SK-N-MC (cell line): ENCODE measurements around the gene SNX3.
"Not testable (repeated sequence)": the region's sequence is repeated elsewhere in the genome, so short reads cannot be mapped to it uniquely, and the experiment has no call there.

ENCODE experiments used
- DNase-seq: peaks from one replicate; pipeline ENCODE4 v3.0.0-alpha.2; 2011; ENCODE audit warnings: low read depth, low spot score
- H3K27ac ChIP-seq: fragments of 200-600 bp; sonication (generic); 2 replicates; pipeline ENCODE4 v1.5.1; 2016; ENCODE audit warnings: mixed run types
- H3K36me3 ChIP-seq: fragments of 200-600 bp; sonication (generic); 2 replicates; pipeline ENCODE4 v1.6.1; 2017; ENCODE audit warnings: antibody characterized with exemption, low read length, mixed read lengths; ENCODE audit not compliant: insufficient read depth
- H3K4me3 ChIP-seq: fragments of 200-600 bp; sonication (generic); 2 replicates; pipeline ENCODE4 v1.5.1; 2016
- H3K9ac ChIP-seq: fragments of 200-600 bp; sonication (generic); 2 replicates; pipeline ENCODE4 v1.8.0; 2017; ENCODE audit warnings: mixed run types, mixed read lengths; ENCODE audit not compliant: insufficient read length
- H3K9me3 ChIP-seq: fragments of 200-600 bp; sonication (generic); 2 replicates; pipeline ENCODE4 v1.6.1; 2017; ENCODE audit warnings: low read depth, mild to moderate bottlenecking, antibody characterized with exemption, low read length, moderate library complexity, mixed read lengths
- EZH2 ChIP-seq: fragments of 200-600 bp; sonication (generic); IDR thresholded peaks from one replicate; pipeline ENCODE4 v1.6.1; 2017; ENCODE audit warnings: antibody characterized with exemption
- FOXP2 ChIP-seq: optimal IDR thresholded peaks from 2 replicates; pipeline ENCODE3; 2011; ENCODE audit warnings: mild to moderate bottlenecking, moderate library complexity; ENCODE audit not compliant: insufficient read depth; ENCODE audit errors: extremely low read length, control extremely low read depth
- POLR2AphosphoS5 ChIP-seq: IDR thresholded peaks from 2 replicates; pipeline ENCODE4 v1.6.1; 2012; ENCODE audit warnings: mild to moderate bottlenecking, low read depth, low read length, borderline replicate concordance

The SNX3 gene

DNA sequence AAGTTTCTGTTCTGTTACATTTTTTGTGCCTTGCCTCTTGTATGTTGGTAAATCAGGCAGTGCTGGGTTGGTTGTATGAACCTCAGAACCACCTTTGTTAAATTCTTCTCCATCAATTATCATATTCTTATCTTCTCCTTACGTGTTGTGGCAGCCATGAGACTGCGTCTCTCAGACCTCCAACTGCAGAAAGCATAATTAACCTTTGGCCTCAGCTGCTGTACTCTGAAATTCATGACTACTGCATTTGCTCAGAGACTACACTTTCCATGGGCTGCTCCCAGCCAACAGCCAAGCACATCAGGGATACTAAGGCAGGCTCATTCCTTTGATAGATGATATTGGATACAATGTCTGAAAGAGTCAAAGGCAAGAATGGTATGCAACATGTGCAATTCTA is 15.1 kb upstream of the SNX3 start:
- H3K9me3 ChIP-seq, result no peaks in the 10 kb centered on the region
- H3K4me3 ChIP-seq, result no peak overlapping the region
- DNase-seq, result no peak
- H3K27ac ChIP-seq, result no peak overlapping the region
- H3K36me3 ChIP-seq, result no peaks in the 10 kb centered on the region
- TF ChIP-seq POLR2AphosphoS5 (no peak), FOXP2 (no peak), EZH2 (no peak)
- H3K9ac ChIP-seq, result no peak overlapping the region

DNA sequence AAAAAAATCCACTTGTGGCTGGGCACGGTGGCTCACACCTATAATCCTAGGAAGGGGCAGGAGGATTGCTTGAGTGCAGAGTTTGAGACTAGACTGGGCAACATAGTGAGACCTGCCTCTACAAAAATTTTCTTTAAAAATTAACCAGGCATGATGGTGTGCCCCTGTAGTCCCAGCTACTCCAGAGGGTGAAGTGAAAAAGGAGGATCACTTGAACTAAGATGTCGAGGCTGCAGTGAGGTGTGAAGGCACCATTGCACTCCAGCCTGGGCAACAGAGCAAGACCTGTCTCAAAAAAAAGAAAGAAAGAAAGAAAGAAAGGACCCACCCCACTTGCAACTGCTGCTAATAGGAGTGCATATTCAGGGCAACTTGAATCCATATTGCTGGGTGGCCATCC is 13.7 kb upstream of the SNX3 start:
- H3K27ac ChIP-seq, result no peak overlapping the region
- H3K9ac ChIP-seq, result no peak overlapping the region
- no peaks in the 10 kb centered on the region for H3K9me3 ChIP-seq
- no peak for DNase-seq
- no peak overlapping the region for H3K4me3 ChIP-seq
- TF ChIP-seq FOXP2 (no peak), EZH2 (no peak), POLR2AphosphoS5 (no peak)
- H3K36me3 ChIP-seq, result no peaks in the 10 kb centered on the region

DNA sequence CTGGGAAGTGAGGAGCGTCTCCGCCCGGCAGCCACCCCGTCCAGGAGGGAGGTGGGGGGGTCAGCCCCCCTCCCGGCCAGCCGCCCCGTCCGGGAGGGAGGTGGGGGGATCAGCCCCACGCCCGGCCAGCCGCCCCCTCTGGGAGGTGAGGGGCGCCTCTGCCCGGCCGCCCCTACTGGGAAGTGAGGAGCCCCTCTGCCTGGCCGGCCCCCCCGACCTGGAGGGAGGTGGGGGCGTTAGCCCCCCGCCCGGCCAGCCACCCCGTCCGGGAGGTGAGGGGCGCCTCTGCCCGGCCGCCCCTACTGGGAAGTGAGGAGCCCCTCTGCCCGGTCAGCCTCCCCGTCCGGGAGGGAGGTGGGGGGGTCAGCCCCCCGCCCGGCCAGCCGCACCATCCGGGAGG is 9.1 kb upstream of the SNX3 start:
- DNase-seq, H3K9me3 ChIP-seq, H3K36me3 ChIP-seq, H3K27ac ChIP-seq, H3K9ac ChIP-seq, H3K4me3 ChIP-seq: not testable (repeated sequence)

DNA sequence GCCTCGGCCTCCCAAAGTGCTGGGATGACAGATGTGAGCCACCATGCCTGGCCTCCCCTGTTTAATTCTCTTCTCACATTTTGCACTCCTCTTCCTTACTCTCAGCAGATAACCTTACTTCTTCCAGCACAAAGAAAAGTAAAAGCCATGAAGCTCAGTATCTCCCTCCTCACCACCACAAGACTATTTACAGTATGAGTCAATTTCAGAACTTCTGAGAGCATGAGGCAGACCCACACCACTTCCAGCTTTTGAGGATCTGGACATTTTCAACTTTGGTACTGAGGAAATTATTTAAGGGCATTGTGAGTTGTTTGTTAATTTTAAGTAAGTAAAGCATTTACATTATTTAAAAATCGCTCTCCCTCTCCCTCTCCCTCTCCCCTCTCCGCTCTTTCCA is 8.0 kb upstream of the SNX3 start:
- TF ChIP-seq POLR2AphosphoS5, result no peak
- no peak for TF ChIP-seq EZH2
- TF ChIP-seq FOXP2, result no peak
- Histone ChIP-seq H3K9me3 (no peaks in the 10 kb centered on the region), H3K36me3 (no peaks in the 10 kb centered on the region), H3K9ac (no peak overlapping the region), H3K27ac (no peak overlapping the region), H3K4me3 (no peak overlapping the region)
- no peak for DNase-seq

DNA sequence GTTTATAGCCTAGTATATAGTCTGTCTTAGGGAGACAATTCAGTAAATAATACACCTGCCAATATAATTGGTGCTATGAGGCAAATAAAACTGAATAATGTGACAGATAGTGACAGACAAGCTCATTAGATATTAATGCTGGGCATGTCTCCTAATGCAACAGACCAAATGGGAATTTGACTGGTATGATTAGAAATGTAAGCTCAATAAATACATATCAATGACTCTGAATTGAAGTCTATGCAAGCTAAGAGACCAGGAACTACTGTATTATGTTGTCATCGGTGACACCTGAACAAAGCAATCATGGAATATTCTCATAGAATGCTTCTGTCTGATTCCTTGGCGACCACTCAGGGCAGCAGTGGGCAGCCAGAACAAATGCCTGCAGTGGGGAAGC is 2.5 kb upstream of the SNX3 start:
- no peak for DNase-seq
- Histone ChIP-seq H3K9ac (no peak overlapping the region), H3K4me3 (no peak overlapping the region), H3K9me3 (no peaks in the 10 kb centered on the region), H3K27ac (no peak overlapping the region), H3K36me3 (peaks cover 3% of the 10 kb centered on the region; the same call in 1 of the 2 replicates)
- TF ChIP-seq EZH2 (no peak), POLR2AphosphoS5 (no peak), FOXP2 (no peak)

DNA sequence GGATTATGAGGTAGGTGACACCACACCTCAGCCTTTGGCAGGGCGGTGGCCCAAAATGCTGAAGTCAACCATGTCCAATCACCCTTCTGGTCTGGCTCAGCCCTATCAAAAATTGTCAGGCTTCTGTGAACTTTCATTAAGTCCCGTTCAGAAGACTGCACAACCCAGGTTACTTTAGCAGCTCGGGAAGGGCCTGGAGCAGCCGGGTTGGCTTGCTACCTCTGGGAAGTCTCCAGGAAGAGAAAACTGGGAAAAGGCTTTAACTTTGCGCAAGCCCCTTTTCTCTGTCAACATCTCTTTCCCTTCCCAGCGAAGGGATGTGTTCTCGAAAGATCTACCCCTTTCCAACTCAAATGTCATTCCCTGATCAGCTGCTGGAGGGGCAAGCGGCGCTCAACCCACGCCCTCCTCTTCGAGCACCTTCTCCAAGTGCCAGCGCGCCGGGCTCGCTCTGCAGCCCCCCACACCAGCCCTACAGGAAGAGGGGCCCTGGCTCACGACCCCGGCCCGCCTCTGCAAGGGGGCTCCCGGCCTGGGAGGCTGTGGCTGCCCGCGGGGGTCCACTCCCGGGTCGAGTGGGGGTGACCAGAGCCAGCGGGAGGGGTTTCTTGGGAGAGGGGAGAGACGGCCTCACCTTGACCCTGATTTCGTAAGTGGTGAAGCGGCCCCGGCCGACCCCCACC is 573 bp downstream of the SNX3 start:
- Histone ChIP-seq H3K9ac (peak overlapping the region; percentile 95), H3K27ac (peak overlapping the region; percentile 93), H3K4me3 (peak overlapping the region; percentile 98), H3K36me3 (peaks cover 15% of the 10 kb centered on the region), H3K9me3 (no peaks in the 10 kb centered on the region)
- no peak for DNase-seq
- no peak for TF ChIP-seq EZH2
- TF ChIP-seq POLR2AphosphoS5, result no peak
- no peak for TF ChIP-seq FOXP2

DNA sequence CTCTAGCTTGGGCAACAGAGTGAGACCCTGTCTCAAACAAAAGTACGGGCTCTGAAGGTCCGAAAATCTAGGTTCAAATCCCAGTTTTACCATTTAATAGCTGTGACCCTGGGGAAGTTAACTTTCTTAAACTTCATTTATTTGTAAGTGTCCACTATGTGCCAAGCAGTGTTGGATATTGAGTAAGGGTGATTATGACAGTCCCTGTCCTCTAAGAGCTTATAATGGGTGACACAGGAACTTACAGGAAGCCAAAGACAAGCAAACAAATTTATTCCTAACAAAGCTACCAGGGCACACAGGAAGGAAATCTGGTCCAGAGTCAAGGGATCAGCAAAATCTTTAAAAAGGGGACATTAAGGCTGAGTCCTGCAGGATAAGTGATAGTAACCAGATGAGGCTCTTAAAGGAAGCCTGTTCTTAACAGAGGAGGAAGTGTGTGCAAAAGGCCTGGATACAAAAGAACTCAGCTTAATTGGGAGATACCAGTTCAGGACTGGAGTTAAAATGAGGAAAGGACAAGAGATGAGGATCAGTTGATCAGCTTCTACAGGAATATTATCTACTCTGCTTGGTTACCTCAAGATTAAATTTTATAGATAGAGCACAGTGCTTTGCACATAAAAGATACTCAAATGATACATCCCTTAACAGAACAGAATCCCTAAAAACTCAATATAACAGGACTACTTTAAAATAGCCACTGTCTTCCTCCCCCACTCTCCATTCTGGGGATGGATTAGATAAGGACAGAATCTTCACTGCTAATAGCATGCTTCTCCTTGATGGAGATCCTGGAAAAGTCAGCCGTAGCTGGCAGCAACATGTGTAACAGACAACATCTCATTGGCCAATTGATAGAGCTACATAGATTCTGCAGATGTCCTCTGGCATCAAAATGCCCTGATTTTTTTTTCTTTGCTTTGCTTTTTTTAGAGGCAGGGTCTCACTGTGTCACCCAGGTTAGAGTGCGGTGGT is 6.1 kb downstream of the SNX3 start:
- Histone ChIP-seq H3K4me3 (no peak overlapping the region), H3K9ac (no peak overlapping the region), H3K36me3 (peaks cover 22% of the 10 kb centered on the region), H3K27ac (0 out of 2 replicates have a peak overlapping the region, but pooled peaks have one; percentile 33), H3K9me3 (no peaks in the 10 kb centered on the region)
- DNase-seq, result no peak
- TF ChIP-seq FOXP2 (no peak), POLR2AphosphoS5 (no peak), EZH2 (no peak)

DNA sequence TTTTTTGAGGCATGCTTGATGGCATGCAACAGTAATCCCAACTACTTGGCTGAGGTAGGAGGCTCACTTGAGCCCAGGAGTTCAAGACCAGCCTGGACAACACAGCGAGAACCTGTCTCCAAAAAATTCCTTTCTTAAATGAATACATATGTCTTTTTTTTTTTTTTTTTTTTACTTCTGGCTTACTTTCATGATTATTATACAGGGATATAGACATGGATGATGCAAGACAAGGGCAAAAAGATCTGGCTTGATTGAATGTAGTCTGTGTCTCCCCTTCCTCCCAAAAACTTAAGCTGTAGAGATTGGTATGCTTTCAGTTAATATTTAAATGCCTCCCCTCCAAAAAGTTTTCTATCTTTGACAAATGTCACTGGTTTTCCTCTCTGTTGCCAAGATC is 7.6 kb downstream of the SNX3 start:
- TF ChIP-seq POLR2AphosphoS5 (no peak), FOXP2 (no peak), EZH2 (no peak)
- Histone ChIP-seq H3K9me3 (no peaks in the 10 kb centered on the region), H3K27ac (peak overlapping the region; percentile 77), H3K36me3 (peaks cover 24% of the 10 kb centered on the region), H3K4me3 (no peak overlapping the region), H3K9ac (no peak overlapping the region)
- no peak for DNase-seq
